HL-60 (cell line): ENCODE results near the gene GOLGA6L25.
"Not testable (repeated sequence)": the region's sequence is repeated elsewhere in the genome, so short reads cannot be mapped to it uniquely, and the experiment has no call there.

Experiments
- CTCF ChIP-seq: IDR thresholded peaks from one replicate; pipeline ENCODE4 v1.5.1; 2011; ENCODE audit warnings: low read length, control low read depth, inconsistent platforms; ENCODE audit not compliant: insufficient read depth
- POLR2AphosphoS5 ChIP-seq: IDR thresholded peaks from 2 replicates; pipeline ENCODE4 v1.6.1; 2012; ENCODE audit warnings: low read depth

GRCh38 chr15:28515208-28515607, 38.2 kb upstream of the GOLGA6L25 start:
- TF ChIP-seq CTCF, POLR2AphosphoS5: not testable (repeated sequence)
